Sigmoid colon (tissue), 4 donors: Measurements from ENCODE around the gene ATXN10.

Source experiments
- POLR2AphosphoS5 ChIP-seq, 4 donors: sonication (generic); formaldehyde crosslinking; IDR thresholded peaks; one replicate each; pipeline ENCODE4 v1.6.1; 2017; ENCODE audit warnings: antibody characterized with exemption in 4 of 4
- TF ChIP-seq, protein P1 (sequence below), 4 experiments: fragments of 450-650 bp in 3 of 4; fragments of 200-600 bp in 1 of 4; IDR thresholded peaks; one replicate each; pipeline ENCODE4 v1.5.1; 2016 to 2019; ENCODE audit warnings: antibody characterized with exemption in 4 of 4, mild to moderate bottlenecking in 3 of 4, moderate library complexity in 2 of 4

DNA sequence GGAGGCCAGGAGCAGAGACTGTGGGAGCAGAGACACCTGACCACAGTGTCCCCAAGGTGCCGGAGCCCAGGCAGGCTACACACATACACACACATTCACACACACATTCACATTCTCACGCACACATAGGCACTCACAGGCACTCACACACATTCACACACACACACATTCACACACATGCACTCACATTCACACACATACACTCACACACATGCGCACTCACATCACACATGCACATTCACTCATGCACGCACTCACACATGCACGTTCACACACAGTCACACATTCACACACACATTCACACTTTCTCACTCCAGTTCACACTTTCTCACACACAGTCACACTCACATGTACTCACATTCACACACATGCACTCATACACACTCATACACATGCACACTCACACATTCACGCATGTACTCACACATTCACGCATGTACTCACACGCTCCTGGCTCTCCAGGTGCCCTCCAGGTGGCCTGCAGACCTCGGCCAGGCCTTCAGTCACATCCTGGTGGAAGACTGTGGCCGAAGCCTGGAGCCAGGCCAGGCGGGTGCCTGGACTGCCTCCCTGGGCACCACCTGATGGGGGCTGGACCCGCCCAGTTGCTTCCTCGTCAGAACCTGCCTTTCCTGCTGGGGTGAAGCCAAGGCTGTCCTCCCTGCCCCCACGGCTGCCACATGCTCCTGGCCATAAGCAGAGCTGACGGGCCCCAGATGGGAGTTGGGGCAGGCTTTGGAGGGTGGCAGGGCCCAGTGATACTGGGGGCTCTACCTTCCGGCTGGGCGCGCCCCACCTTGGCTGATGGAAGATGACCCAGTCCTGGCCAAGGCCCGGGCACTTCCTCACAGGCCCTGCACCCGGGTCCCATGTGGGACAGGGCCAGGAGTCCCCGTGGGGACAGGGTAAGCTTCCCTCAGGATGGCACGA, 215.8 kb downstream of the ATXN10 start:
- TF ChIP-seq, protein P1, sequence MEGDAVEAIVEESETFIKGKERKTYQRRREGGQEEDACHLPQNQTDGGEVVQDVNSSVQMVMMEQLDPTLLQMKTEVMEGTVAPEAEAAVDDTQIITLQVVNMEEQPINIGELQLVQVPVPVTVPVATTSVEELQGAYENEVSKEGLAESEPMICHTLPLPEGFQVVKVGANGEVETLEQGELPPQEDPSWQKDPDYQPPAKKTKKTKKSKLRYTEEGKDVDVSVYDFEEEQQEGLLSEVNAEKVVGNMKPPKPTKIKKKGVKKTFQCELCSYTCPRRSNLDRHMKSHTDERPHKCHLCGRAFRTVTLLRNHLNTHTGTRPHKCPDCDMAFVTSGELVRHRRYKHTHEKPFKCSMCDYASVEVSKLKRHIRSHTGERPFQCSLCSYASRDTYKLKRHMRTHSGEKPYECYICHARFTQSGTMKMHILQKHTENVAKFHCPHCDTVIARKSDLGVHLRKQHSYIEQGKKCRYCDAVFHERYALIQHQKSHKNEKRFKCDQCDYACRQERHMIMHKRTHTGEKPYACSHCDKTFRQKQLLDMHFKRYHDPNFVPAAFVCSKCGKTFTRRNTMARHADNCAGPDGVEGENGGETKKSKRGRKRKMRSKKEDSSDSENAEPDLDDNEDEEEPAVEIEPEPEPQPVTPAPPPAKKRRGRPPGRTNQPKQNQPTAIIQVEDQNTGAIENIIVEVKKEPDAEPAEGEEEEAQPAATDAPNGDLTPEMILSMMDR (IDR thresholded peaks at IDR 0.05) = no peak
- no peak for TF ChIP-seq POLR2AphosphoS5 (IDR thresholded peaks at IDR 0.05)
